ENCODE results near the gene CDH19.

The CDH19 gene

DNA sequence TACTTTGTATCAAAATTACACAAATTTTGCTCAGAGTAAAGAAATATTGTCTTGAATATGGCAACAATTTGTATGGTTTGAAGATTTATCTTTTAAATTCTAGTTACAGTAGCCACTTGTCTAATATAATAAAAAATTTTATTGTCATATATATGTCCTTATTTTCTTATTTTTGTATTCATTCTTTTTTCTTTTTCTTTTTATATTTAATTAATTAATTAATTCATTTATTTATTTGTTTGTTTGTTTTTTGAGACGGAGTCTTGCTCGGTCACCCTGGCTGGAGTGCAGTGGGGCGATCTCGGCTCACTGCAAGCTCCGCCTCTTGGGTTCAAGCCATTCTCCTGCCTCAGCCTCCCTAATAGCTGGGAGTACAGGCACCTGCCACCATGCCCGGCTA is 3.7 kb upstream of the CDH19 start:
- Histone ChIP-seq H3K36me3 (ENCODE audit: insufficient read depth, insufficient read length, low read length) (no peaks in the 10 kb centered on the region), H3K4me1 (ENCODE audit: insufficient read depth, insufficient read length) (no peaks in the 10 kb centered on the region), H3K27me3 (ENCODE audit: insufficient read depth, insufficient read length) (no peaks in the 10 kb centered on the region), H3K9ac (ENCODE audit: insufficient read length, low read depth) (no peak overlapping the region), H3K4me3 (ENCODE audit: insufficient read length, low read depth) (no peak overlapping the region), H3K9me3 (ENCODE audit: insufficient read depth, low read length) (no peaks in the 10 kb centered on the region)
- TF ChIP-seq SUZ12 (IDR thresholded peaks at IDR 0.05; ENCODE audit: extremely low read depth, insufficient read depth, insufficient read length) (no peak), ZNF274 (IDR thresholded peaks at IDR 0.05; ENCODE audit: low read depth, low read length) (no peak), YY1 (IDR thresholded peaks at IDR 0.05; ENCODE audit: insufficient read depth, insufficient read length) (no peak)
- no peak for DNase-seq (ENCODE audit: low read depth, low spot score)

DNA sequence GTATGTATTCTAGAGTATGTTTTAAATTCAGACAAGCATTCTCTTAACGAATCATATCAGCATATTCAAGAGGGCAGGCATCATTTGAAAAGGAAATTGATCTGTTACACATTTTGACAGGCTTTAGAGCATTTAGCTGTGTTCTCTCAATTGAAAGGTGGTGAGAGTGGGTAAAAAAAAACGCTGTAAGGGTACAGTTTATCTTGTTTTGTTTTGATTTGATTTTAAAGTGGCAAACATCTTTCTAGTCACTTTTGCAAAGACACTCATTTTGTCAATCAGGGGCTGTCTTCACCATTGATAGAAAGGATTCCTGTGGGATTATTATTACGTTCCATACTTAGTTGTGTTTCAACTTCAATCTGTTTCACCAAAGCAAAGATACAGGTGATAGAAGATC is 2.2 kb downstream of the CDH19 start:
- Histone ChIP-seq H3K27me3 (ENCODE audit: insufficient read depth, insufficient read length) (no peaks in the 10 kb centered on the region), H3K36me3 (ENCODE audit: insufficient read depth, insufficient read length, low read length) (no peaks in the 10 kb centered on the region), H3K4me3 (ENCODE audit: insufficient read length, low read depth) (no peak overlapping the region), H3K4me1 (ENCODE audit: insufficient read depth, insufficient read length) (no peaks in the 10 kb centered on the region), H3K9ac (ENCODE audit: insufficient read length, low read depth) (no peak overlapping the region), H3K9me3 (ENCODE audit: insufficient read depth, low read length) (no peaks in the 10 kb centered on the region)
- TF ChIP-seq YY1 (IDR thresholded peaks at IDR 0.05; ENCODE audit: insufficient read depth, insufficient read length), result no peak
- TF ChIP-seq SUZ12 (IDR thresholded peaks at IDR 0.05; ENCODE audit: extremely low read depth, insufficient read depth, insufficient read length), result no peak
- TF ChIP-seq ZNF274 (IDR thresholded peaks at IDR 0.05; ENCODE audit: low read depth, low read length), result no peak
- no peak for DNase-seq (ENCODE audit: low read depth, low spot score)

DNA sequence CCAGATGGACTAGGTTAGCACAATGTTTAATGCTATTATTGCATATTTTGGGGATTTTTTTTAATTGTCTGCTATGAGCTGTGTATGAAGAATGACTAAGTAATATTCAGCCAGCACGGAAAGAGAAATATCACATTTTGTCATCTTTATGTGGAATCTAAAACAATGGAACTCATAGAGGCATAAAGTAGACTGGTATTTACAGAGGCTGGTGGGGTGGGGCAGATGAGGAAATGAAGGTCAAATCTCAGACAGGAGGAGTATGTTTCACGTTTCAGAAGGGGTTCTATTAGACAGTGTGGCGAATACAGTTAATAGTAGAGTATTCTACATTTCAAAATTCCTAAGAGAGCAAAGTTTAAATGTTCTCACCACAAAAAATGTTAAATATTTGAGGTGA is 4.7 kb downstream of the CDH19 start:
- H3K36me3 ChIP-seq (ENCODE audit: insufficient read depth, insufficient read length, low read length), result no peaks in the 10 kb centered on the region
- no peak for TF ChIP-seq ZNF274 (IDR thresholded peaks at IDR 0.05; ENCODE audit: low read depth, low read length)
- no peak for TF ChIP-seq SUZ12 (IDR thresholded peaks at IDR 0.05; ENCODE audit: extremely low read depth, insufficient read depth, insufficient read length)
- TF ChIP-seq YY1 (IDR thresholded peaks at IDR 0.05; ENCODE audit: insufficient read depth, insufficient read length), result no peak
- no peak for DNase-seq (ENCODE audit: low read depth, low spot score)
- no peaks in the 10 kb centered on the region for H3K27me3 ChIP-seq (ENCODE audit: insufficient read depth, insufficient read length)
- no peak overlapping the region for H3K4me3 ChIP-seq (ENCODE audit: insufficient read length, low read depth)
- no peaks in the 10 kb centered on the region for H3K9me3 ChIP-seq (ENCODE audit: insufficient read depth, low read length)
- no peak overlapping the region for H3K9ac ChIP-seq (ENCODE audit: insufficient read length, low read depth)
- H3K4me1 ChIP-seq (ENCODE audit: insufficient read depth, insufficient read length), result no peaks in the 10 kb centered on the region

DNA sequence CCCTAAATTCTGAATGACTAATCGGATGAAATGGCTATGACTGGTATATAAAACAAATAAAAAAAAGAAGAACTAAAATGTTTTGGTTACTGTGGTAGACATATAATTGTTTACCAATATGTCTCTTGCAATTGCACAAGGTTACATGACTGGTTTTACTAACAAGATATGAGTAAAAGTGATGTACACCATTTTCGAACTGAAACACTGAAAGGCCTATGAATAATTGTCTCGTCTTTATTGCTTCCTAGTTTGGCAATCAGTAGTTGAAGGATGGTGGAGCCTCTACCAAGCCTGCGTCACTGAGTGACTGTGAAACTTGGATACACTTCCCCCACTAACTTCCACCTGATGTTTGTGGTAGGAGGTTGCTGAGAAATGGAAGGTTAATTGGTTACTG is 16.5 kb downstream of the CDH19 start:
- DNase-seq (ENCODE audit: low read depth, low spot score), result no peak
- H3K9ac ChIP-seq (ENCODE audit: insufficient read length, low read depth), result no peak overlapping the region
- H3K9me3 ChIP-seq (ENCODE audit: insufficient read depth, low read length), result no peaks in the 10 kb centered on the region
- no peaks in the 10 kb centered on the region for H3K36me3 ChIP-seq (ENCODE audit: insufficient read depth, insufficient read length, low read length)
- TF ChIP-seq ZNF274 (IDR thresholded peaks at IDR 0.05; ENCODE audit: low read depth, low read length) (no peak), YY1 (IDR thresholded peaks at IDR 0.05; ENCODE audit: insufficient read depth, insufficient read length) (no peak)
- no peaks in the 10 kb centered on the region for H3K27me3 ChIP-seq (ENCODE audit: insufficient read depth, insufficient read length)
- H3K4me3 ChIP-seq (ENCODE audit: insufficient read length, low read depth), result no peak overlapping the region
- no peaks in the 10 kb centered on the region for H3K4me1 ChIP-seq (ENCODE audit: insufficient read depth, insufficient read length)

DNA sequence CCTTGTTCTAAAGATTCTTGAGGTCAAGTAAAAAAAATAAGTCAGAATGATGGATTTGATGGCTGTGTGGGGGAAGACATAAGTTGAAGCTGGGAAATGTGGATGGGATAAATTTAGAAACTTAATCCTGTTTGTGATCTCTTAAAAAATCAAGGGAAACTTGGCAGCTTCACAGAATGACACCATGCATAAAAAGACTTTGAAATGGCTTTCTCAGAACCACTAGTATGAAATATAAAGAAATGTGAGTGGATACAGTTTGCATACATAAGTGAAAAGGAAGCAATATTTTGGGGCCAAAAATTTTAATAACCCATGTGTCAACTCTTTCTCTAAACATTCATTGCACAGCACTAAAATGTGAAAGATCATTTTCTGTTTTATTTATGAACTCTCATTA is 21.7 kb downstream of the CDH19 start:
- H3K4me3 ChIP-seq (ENCODE audit: insufficient read length, low read depth), result no peak overlapping the region
- no peaks in the 10 kb centered on the region for H3K4me1 ChIP-seq (ENCODE audit: insufficient read depth, insufficient read length)
- DNase-seq (ENCODE audit: low read depth, low spot score), result no peak
- no peaks in the 10 kb centered on the region for H3K9me3 ChIP-seq (ENCODE audit: insufficient read depth, low read length)
- no peaks in the 10 kb centered on the region for H3K27me3 ChIP-seq (ENCODE audit: insufficient read depth, insufficient read length)
- H3K36me3 ChIP-seq (ENCODE audit: insufficient read depth, insufficient read length, low read length), result no peaks in the 10 kb centered on the region
- TF ChIP-seq ZNF274 (IDR thresholded peaks at IDR 0.05; ENCODE audit: low read depth, low read length) (no peak), SUZ12 (IDR thresholded peaks at IDR 0.05; ENCODE audit: extremely low read depth, insufficient read depth, insufficient read length) (no peak), YY1 (IDR thresholded peaks at IDR 0.05; ENCODE audit: insufficient read depth, insufficient read length) (no peak)
- H3K9ac ChIP-seq (ENCODE audit: insufficient read length, low read depth), result no peak overlapping the region

DNA sequence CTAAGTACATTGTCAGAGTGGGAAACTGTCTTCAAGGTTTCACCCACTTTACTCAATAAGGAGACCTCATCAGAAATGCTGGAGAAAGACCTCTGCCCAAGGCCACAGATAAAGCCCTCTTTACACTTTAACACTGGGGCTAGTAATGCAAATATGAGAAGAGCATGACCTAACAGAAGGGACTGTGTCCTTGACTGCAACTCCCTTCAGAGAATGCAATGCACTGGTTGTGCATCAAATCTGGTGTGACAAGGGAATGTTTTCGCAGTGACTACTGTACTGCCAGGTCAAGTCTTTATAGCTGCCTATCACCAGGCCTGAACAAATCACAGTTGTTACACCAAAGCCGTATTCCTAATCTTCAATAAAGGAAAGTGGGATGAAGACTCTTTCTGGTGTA is 28.6 kb downstream of the CDH19 start:
- H3K4me3 ChIP-seq (ENCODE audit: insufficient read length, low read depth), result no peak overlapping the region
- H3K9ac ChIP-seq (ENCODE audit: insufficient read length, low read depth), result no peak overlapping the region
- TF ChIP-seq SUZ12 (IDR thresholded peaks at IDR 0.05; ENCODE audit: extremely low read depth, insufficient read depth, insufficient read length) (no peak), YY1 (IDR thresholded peaks at IDR 0.05; ENCODE audit: insufficient read depth, insufficient read length) (no peak), ZNF274 (IDR thresholded peaks at IDR 0.05; ENCODE audit: low read depth, low read length) (no peak)
- H3K9me3 ChIP-seq (ENCODE audit: insufficient read depth, low read length), result no peaks in the 10 kb centered on the region
- no peak for DNase-seq (ENCODE audit: low read depth, low spot score)
- H3K36me3 ChIP-seq (ENCODE audit: insufficient read depth, insufficient read length, low read length), result no peaks in the 10 kb centered on the region
- no peaks in the 10 kb centered on the region for H3K4me1 ChIP-seq (ENCODE audit: insufficient read depth, insufficient read length)
- no peaks in the 10 kb centered on the region for H3K27me3 ChIP-seq (ENCODE audit: insufficient read depth, insufficient read length)

DNA sequence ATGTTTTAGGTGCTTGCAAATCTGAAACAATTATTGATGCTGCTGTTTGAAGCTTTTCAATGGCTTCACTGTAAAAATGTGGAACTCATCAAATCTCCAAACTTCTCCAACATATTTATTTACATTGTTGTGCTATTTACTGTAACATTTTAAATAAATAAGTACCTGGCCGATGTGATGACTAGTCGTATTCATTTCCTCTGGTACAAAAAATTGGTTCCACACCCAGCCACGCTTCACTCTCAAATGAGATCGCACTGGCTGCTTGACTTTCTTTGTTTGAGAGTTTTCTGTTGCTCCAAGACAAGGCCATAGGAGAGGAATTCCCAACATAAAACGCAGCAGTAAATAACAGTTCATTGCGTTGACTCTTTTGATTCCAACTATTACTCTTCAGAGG is 32.0 kb downstream of the CDH19 start:
- H3K4me3 ChIP-seq (ENCODE audit: insufficient read length, low read depth), result no peak overlapping the region
- H3K36me3 ChIP-seq (ENCODE audit: insufficient read depth, insufficient read length, low read length), result no peaks in the 10 kb centered on the region
- DNase-seq (ENCODE audit: low read depth, low spot score), result no peak
- TF ChIP-seq ZNF274 (IDR thresholded peaks at IDR 0.05; ENCODE audit: low read depth, low read length) (no peak), SUZ12 (IDR thresholded peaks at IDR 0.05; ENCODE audit: extremely low read depth, insufficient read depth, insufficient read length) (no peak), YY1 (IDR thresholded peaks at IDR 0.05; ENCODE audit: insufficient read depth, insufficient read length) (no peak)
- H3K9me3 ChIP-seq (ENCODE audit: insufficient read depth, low read length), result no peaks in the 10 kb centered on the region
- H3K9ac ChIP-seq (ENCODE audit: insufficient read length, low read depth), result no peak overlapping the region
- no peaks in the 10 kb centered on the region for H3K27me3 ChIP-seq (ENCODE audit: insufficient read depth, insufficient read length)
- H3K4me1 ChIP-seq (ENCODE audit: insufficient read depth, insufficient read length), result no peaks in the 10 kb centered on the region

DNA sequence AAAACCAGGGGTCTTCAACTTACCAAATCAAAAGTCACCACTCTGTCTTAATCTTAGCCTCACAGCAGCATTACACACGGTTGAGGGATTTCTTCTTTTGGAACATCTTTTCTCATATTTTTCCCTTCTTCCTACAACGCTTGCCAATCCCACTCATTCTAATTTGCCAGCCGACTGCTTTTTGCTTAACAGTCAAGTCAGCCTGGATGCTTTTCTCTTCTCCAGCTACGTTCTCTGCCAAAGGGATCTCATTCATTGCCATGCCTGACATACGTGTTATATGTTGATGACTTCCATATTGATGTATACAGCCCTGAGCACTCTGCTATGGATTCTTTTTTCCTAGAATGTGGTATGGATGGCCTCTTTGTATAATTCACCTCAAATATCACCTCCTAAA is 37.3 kb downstream of the CDH19 start:
- no peaks in the 10 kb centered on the region for H3K27me3 ChIP-seq (ENCODE audit: insufficient read depth, insufficient read length)
- no peaks in the 10 kb centered on the region for H3K9me3 ChIP-seq (ENCODE audit: insufficient read depth, low read length)
- H3K4me1 ChIP-seq (ENCODE audit: insufficient read depth, insufficient read length), result no peaks in the 10 kb centered on the region
- H3K9ac ChIP-seq (ENCODE audit: insufficient read length, low read depth), result no peak overlapping the region
- no peaks in the 10 kb centered on the region for H3K36me3 ChIP-seq (ENCODE audit: insufficient read depth, insufficient read length, low read length)
- no peak for DNase-seq (ENCODE audit: low read depth, low spot score)
- H3K4me3 ChIP-seq (ENCODE audit: insufficient read length, low read depth), result no peak overlapping the region
- no peak for TF ChIP-seq SUZ12 (IDR thresholded peaks at IDR 0.05; ENCODE audit: extremely low read depth, insufficient read depth, insufficient read length)
- no peak for TF ChIP-seq YY1 (IDR thresholded peaks at IDR 0.05; ENCODE audit: insufficient read depth, insufficient read length)
- TF ChIP-seq ZNF274 (IDR thresholded peaks at IDR 0.05; ENCODE audit: low read depth, low read length), result no peak

Data from NT2/D1 (cell line).